ENCODE data around the gene PDCD1. TPM values are rescaled to one million over a fixed set of nuclear protein-coding genes. Genes with fewer than 3 reads are reported as not detected.

PDCD1 gene
- polyA plus RNA-seq, 1 donor (not counting 4 experiments of a cell fraction or from before 2014, with no cell fraction given) = not detected

DNA sequence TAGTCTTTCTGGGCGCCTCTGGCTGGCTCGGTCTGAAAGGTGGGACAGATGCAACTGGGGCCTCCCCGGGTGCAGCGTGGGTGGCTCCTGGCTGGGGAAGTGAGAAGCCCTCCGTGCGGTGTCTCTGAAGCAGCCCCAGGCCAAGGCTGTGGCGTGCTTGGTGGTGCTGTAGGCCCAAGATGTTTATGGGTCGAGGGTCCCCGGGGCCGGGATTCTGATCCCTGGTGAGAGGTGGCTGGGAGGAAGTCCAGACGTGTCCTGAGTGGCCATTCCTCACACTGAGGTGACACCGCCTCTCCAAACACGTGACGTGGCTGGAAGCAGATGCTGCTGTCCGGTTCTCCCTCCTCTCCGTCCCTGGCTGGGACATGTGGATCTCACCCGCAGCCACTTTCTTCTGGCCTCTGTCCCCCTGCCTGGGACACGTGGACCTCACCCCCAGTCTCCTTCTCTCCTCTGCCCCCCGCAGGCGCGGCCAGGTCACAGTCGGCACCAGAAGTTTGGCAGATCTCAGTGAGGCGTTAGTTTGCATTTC is 23.5 kb upstream of the PDCD1 start:
- no peaks in the 10 kb centered on the region for H3K36me3 ChIP-seq (ENCODE audit: control insufficient read depth in 2 of 2, extremely low read depth in 1 of 2, insufficient read depth in 2 of 2, low read length in 2 of 2)
- H2AFZ ChIP-seq (ENCODE audit: control insufficient read depth, low read length) = peak overlapping the region; percentile 49
- dilution Hi-C loops (cut with MboI; ENCODE audit: extremely low pct_ligation_motif_present, low sequenced_read_pairs) = no loop called here
- H3K9me3 ChIP-seq (ENCODE audit: control insufficient read depth, low read depth, low read length) = no peaks in the 10 kb centered on the region
- FAIRE-seq (no peak), DNase-seq (ENCODE audit: low read depth, low spot score) (no peak)
- no peaks in the 10 kb centered on the region for H3K27me3 ChIP-seq (ENCODE audit: control insufficient read depth, extremely low read depth, insufficient read depth, low read length)
- peak overlapping the region; percentile 68 for H3K4me2 ChIP-seq (ENCODE audit: control insufficient read depth, extremely low read depth, insufficient read depth, low read depth, low read length)
- H3K27ac ChIP-seq (ENCODE audit: control insufficient read depth, insufficient read depth, low read length) = no peak overlapping the region
- H3K9ac ChIP-seq (ENCODE audit: control insufficient read depth, extremely low read depth, insufficient read depth, low read length) = no peak overlapping the region
- no peaks in the 10 kb centered on the region for H4K20me1 ChIP-seq (ENCODE audit: control insufficient read depth, extremely low read depth, insufficient read depth, low read length)
- no peaks in the 10 kb centered on the region for H3K9me1 ChIP-seq (ENCODE audit: control insufficient read depth, extremely low read depth, insufficient read depth, low read length)
- TF ChIP-seq, protein P1, sequence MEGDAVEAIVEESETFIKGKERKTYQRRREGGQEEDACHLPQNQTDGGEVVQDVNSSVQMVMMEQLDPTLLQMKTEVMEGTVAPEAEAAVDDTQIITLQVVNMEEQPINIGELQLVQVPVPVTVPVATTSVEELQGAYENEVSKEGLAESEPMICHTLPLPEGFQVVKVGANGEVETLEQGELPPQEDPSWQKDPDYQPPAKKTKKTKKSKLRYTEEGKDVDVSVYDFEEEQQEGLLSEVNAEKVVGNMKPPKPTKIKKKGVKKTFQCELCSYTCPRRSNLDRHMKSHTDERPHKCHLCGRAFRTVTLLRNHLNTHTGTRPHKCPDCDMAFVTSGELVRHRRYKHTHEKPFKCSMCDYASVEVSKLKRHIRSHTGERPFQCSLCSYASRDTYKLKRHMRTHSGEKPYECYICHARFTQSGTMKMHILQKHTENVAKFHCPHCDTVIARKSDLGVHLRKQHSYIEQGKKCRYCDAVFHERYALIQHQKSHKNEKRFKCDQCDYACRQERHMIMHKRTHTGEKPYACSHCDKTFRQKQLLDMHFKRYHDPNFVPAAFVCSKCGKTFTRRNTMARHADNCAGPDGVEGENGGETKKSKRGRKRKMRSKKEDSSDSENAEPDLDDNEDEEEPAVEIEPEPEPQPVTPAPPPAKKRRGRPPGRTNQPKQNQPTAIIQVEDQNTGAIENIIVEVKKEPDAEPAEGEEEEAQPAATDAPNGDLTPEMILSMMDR (optimal IDR thresholded peaks at IDR 0.05 in 1 of 3, IDR thresholded peaks at IDR 0.05 in 1 of 3, conservative IDR thresholded peaks at IDR 0.05 in 1 of 3; ENCODE audit: extremely low read depth in 1 of 3, insufficient read depth in 2 of 3, low read length in 3 of 3) = no peak
- TF ChIP-seq EZH2 (IDR thresholded peaks at IDR 0.05; ENCODE audit: low read length) = no peak
- H3K4me3 ChIP-seq (ENCODE audit: control insufficient read depth in 2 of 3, extremely low read depth in 1 of 3, insufficient read depth in 2 of 3, low read depth in 1 of 3, low read length in 3 of 3) = peak overlapping the region; percentile 29 to 59 (median 58)
- no peaks in the 10 kb centered on the region for H3K79me2 ChIP-seq (ENCODE audit: control insufficient read depth, insufficient read depth, low read length)
- H3K4me1 ChIP-seq (ENCODE audit: control insufficient read depth, extremely low read depth, insufficient read depth, low read length) = peaks cover 11% of the 10 kb centered on the region

DNA sequence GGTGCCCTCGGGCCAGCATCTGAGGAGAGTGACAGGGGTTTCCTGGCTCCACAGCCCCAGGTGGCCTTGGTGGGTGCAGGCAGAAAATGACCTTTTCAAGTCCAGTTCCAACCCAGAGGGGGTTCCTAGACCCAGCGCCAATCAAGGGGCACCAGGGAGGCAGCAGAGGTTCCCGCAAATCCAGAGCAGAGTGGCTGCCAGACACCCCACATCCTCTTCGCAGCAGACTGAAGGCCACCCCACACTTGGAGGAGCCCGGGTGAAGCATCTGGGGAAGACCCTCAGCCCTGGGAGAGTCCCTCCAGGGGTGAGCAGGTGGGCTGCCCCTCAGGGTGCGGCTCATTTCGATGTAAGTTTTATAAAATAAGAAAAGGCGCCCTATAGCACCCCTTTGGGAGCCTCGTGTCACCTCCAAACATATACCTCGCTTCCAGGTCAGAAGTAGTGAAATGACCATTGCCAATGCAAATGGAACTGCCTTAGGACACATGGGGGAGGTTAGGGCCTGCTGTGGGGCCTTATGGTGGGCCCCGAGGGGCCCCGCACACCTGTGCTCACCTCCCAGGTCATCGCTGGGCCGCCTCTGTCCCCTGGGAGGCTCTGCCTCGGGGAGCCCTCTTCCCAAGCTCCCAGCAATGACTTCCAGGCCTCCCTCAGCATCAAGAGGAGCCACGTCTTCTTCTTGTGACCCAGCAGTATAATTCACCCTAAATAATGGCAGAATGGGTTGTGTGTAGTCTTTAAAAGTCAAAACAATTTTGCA is 21.8 kb upstream of the PDCD1 start:
- Histone ChIP-seq H3K4me3 (ENCODE audit: control insufficient read depth in 2 of 3, extremely low read depth in 1 of 3, insufficient read depth in 2 of 3, low read depth in 1 of 3, low read length in 3 of 3) (peak overlapping the region in 2 of 3 experiments; percentile 58 to 69), H3K27ac (ENCODE audit: control insufficient read depth, insufficient read depth, low read length) (no peak overlapping the region), H2AFZ (ENCODE audit: control insufficient read depth, low read length) (peak overlapping the region; percentile 90)

More for the DNA sequence above, 21.8 kb upstream of the PDCD1 start:
- no peaks in the 10 kb centered on the region for H3K27me3 ChIP-seq (ENCODE audit: control insufficient read depth, extremely low read depth, insufficient read depth, low read length)
- dilution Hi-C loops (cut with MboI; ENCODE audit: extremely low pct_ligation_motif_present, low sequenced_read_pairs) = no loop called here
- no peaks in the 10 kb centered on the region for H3K9me1 ChIP-seq (ENCODE audit: control insufficient read depth, extremely low read depth, insufficient read depth, low read length)
- H4K20me1 ChIP-seq (ENCODE audit: control insufficient read depth, extremely low read depth, insufficient read depth, low read length) = no peaks in the 10 kb centered on the region
- no peak for FAIRE-seq
- no peak for DNase-seq (ENCODE audit: low read depth, low spot score)
- H3K9me3 ChIP-seq (ENCODE audit: control insufficient read depth, low read depth, low read length) = no peaks in the 10 kb centered on the region
- H3K9ac ChIP-seq (ENCODE audit: control insufficient read depth, extremely low read depth, insufficient read depth, low read length) = no peak overlapping the region
- no peak for TF ChIP-seq EZH2 (IDR thresholded peaks at IDR 0.05; ENCODE audit: low read length)
- TF ChIP-seq, protein P1 (optimal IDR thresholded peaks at IDR 0.05 in 1 of 3, IDR thresholded peaks at IDR 0.05 in 1 of 3, conservative IDR thresholded peaks at IDR 0.05 in 1 of 3; ENCODE audit: extremely low read depth in 1 of 3, insufficient read depth in 2 of 3, low read length in 3 of 3) = no peak
- no peaks in the 10 kb centered on the region for H3K79me2 ChIP-seq (ENCODE audit: control insufficient read depth, insufficient read depth, low read length)
- H3K36me3 ChIP-seq (ENCODE audit: control insufficient read depth in 2 of 2, extremely low read depth in 1 of 2, insufficient read depth in 2 of 2, low read length in 2 of 2) = no peaks in the 10 kb centered on the region
- H3K4me2 ChIP-seq (ENCODE audit: control insufficient read depth, extremely low read depth, insufficient read depth, low read depth, low read length) = peak overlapping the region; percentile 46
- peaks cover 11% of the 10 kb centered on the region for H3K4me1 ChIP-seq (ENCODE audit: control insufficient read depth, extremely low read depth, insufficient read depth, low read length)

All from keratinocyte (primary cell).